GM19035 (cell line): ENCODE measurements around the gene GLO1.
"Not testable (repeated sequence)": the region's sequence is repeated elsewhere in the genome, so short reads cannot be mapped to it uniquely, and the experiment has no call there.

Experiments
- ATAC-seq: cut with Tn5 transposase; IDR thresholded peaks from one replicate; pipeline ENCODE4 v1.9.1; 2021; ENCODE audit not compliant: unreplicated experiment

Gene GLO1

GRCh38 chr6:38708496-38708895 is 5.6 kb upstream of the GLO1 start:
- ATAC-seq = no peak

- ATAC-seq = no peak
These were observed 3.0 kb upstream of the GLO1 start for GRCh38 chr6:38705924-38706323.

- no peak for ATAC-seq
These were observed 1.1 kb upstream of the GLO1 start for GRCh38 chr6:38703949-38704590.

DNA sequence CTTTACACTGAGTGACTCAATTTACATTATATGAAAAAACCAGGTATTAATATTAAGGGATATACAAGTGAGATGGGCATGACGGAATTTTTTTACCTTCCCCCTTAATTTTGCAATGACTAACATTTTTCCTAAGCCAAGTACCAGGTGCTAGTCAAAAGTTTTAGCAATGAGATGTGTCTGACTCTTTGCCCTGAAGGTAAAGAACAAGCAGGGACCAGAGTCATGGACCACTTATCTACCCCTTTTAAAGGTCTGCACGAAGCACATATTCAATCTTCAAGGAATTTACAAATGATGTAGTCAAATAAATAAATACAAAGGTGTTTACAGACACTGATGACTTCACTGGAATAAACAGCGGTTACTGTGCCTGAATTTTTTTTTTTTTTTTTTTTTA is 1.4 kb downstream of the GLO1 start:
- no peak for ATAC-seq

GRCh38 chr6:38699702-38700101 is 3.2 kb downstream of the GLO1 start:
- not testable (repeated sequence) for ATAC-seq

DNA sequence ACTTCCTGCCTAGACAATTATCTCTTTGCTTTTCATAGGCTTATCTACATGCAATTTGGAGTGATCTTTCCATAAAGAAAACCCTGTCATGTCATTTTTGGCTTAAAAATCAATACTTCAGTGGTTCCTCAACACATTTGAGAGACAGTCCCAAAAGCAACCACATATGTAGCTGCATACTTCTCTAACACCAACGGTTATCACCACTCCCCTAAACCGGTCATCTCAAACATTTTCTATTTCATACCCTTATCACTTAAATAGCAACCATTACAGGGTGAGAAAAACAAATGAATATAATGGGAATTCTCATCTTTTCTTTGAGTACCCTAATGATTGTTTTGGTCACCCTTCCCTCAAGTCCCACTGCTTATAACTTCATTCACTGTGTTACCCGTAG is 5.1 kb downstream of the GLO1 start:
- ATAC-seq = no peak

GRCh38 chr6:38696345-38696744 is 6.6 kb downstream of the GLO1 start:
- no peak for ATAC-seq

DNA sequence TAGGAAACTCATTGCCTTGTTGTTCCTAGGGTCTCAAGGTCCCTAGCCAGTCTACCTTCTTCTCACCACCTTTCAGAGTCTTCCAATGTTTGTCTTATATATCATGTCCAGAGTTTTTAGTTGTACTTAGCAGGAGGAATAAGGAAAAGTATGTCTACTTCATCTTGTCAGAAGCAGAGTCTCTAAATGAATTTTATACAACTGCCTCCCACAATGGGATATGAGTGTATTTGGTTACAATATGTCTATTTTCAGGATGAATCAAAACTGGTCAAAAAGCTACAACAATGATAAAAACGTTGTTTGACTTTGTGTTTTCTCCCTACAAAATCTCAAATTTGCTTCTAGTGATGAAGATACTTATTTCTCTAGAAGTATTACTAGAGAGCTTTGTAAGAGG is 7.0 kb downstream of the GLO1 start:
- no peak for ATAC-seq

GRCh38 chr6:38695227-38695900 is 7.6 kb downstream of the GLO1 start:
- no peak for ATAC-seq

DNA sequence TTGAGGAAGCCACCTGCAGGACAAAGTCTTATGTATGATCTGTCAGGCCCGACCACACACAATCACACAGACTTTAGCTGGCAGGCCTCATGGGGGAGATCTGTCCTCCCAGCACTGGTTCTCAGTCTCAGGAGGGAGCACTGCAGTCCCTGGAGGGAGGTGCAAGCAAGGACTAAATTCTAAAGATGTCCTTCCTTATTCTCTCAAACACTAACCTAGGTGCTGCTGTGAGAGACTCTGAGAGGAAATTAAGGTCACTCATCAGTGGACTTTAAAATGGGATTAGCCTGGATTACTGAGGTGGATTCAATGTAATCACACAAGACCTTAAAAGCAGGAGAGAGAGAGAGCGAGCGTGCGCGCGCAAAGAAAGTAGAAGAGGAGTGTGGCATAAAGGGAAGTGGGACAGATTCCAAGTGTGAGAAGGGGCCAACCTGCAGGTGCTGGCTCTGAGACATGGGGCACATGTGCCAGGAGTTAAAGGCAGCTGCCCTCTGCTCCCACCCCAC is 14.3 kb downstream of the GLO1 start:
- ATAC-seq = no peak

GRCh38 chr6:38687549-38687948 is 15.4 kb downstream of the GLO1 start:
- ATAC-seq = no peak

GRCh38 chr6:38687043-38687353 is 15.9 kb downstream of the GLO1 start:
- no peak for ATAC-seq

DNA sequence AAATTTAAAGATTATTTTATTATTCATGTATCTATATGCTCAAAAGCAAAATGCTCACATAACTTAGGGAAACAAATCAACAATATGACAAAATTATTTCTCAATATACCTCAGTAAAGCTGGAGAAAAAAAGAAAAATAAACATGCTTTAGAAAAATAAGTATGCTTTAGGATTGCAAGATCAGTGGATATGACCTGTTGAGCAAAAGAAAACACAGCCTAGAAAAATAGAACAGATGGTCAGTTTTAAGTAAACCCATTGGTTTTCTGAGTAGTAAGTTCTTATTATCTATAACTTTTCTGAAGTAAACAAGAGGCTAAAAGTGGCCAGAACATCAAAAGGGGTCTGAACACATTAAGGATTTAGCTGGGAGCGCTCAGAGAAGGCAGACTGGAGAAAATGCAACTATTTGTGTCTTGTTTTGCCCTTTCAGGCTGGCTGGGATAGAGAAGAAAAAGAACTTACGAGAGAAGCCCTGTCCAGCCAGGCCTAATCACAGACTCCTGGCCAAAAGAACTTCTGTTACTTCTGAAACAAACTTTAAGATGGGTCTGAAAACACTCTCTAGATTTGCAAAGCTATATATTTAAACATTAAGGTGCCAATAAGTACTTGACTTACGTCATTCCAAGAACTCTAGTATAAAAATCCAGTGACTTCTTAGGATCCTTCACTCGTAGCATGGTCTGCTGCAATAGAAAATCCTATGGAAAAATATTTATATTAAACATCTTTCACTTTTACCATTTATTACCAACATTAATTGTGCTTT is 16.5 kb downstream of the GLO1 start:
- ATAC-seq = no peak

GRCh38 chr6:38684904-38685303 is 18.0 kb downstream of the GLO1 start:
- ATAC-seq = no peak

GRCh38 chr6:38684237-38684636 is 18.7 kb downstream of the GLO1 start:
- no peak for ATAC-seq

- ATAC-seq = no peak
These were observed 21.1 kb downstream of the GLO1 start for GRCh38 chr6:38681850-38682249.

GRCh38 chr6:38679668-38680067 is 23.3 kb downstream of the GLO1 start:
- no peak for ATAC-seq

DNA sequence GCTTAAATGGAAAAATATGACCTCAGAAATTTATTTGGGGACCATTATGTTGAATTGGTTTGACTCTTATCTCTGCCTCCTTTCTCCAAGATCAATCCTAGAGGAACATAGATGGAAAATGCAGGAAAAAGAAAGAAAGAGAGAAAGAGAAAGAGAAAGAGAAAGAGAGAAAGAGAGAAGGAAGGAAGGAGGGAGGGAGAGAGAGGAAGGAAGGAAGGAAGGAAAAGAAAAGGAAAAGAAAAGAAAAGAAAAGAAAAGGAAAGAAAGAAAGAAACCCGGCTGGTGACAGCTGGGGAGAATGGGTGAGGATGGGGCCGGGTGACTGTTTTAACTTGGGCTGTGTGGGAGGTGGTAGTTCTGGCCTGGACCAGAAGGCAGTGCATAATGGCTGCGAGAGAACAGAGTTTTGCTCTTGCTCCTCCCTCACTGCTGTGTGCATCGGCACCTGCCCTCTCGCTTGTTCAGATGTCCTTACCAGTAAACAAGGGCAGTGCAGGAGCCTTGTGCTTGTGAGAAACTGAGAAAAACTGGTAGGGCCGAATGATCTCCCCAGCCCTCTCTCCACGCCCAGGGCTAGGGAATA is 24.7 kb downstream of the GLO1 start:
- no peak for ATAC-seq

DNA sequence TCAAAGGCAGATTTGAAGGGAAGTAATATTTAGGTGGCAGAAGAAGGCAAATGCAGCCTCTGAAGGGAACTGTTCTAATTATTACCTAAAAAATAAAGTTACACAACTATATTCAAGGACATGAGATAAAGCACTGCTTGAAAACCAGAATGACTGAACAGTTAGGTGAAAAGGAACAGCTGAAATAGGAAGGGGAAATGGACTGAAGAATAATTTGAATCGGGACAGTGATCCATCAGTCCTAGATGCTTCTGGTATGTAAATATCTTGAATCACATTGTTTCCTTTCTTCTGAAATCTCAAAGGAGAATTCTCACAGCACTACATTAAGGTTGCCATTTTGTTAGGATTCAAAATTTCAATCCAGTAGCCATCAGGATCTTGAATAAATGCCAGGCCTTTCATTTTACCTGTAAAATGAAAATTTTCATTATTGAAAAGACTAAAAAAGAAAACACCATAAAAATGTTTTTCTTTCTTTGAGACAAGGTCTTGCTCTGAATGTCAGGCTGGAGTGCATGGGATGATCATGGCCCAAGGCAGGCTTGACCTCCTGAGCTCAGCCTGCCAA is 25.9 kb downstream of the GLO1 start:
- ATAC-seq = no peak

DNA sequence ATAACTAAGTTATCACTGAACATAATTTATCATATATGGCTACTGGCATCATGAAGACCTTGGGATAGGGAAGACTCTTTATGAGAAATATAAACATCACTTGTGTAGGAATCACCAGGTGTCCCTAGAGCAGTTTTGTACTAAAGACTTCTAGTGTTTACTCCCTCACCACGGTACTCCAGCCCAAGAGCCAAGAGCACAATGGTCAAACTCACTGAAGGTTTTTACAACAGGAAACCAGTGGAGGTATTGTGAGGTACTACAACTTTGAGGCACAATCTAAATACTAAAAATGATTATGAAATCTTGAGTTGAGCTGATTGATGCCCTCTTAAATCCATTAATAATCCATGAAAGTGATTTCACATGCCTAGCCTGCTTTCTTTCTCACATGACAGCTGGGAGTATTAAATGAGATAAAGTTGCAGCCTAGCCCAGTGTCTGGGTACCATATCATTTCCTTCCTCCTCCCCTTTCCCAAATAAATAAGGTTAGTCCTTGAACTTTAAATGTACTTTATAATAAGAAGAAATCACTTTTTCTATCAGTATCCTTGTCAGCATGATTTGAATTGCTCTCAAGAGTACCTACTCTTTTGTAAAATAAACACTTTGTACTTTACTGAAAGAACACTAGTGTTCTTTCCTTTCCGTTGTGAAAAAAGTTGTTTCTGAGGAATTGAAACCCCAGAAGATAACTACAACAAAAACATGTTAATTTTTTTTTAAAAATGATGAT is 26.5 kb downstream of the GLO1 start:
- ATAC-seq = no peak
